Right ventricle myocardium inferior (tissue), 1 donor: ENCODE data around the gene NHS. TPM values are rescaled to one million over a fixed set of nuclear protein-coding genes. Genes with fewer than 3 reads are reported as not detected.
"Not testable (repeated sequence)": the region's sequence is repeated elsewhere in the genome, so short reads cannot be mapped to it uniquely, and the experiment has no call there.

ENCODE experiments used
- ATAC-seq: fragments of 200-7000 bp; cut with Tn5 transposase; one replicate; pipeline ENCODE4 v1.9.1; 2020; ENCODE audit warnings: mild to moderate bottlenecking, moderate library complexity
- DNase-seq: peaks from one replicate; pipeline ENCODE4 v3.0.0; 2021; ENCODE audit errors: missing footprints
- intact Hi-C: fragments of 100-400 bp; cut with DNase I; formaldehyde crosslinking; loops from one replicate; pipeline ENCODE4 v1.11.0; 2022
- total RNA-seq: library from RNA; stranded (reverse); fragmentation: NEBNext Ultra II Directional; extraction: Animal tissue kit (Norgen Biotek cat#: 25700); gene quantifications from one replicate; pipeline ENCODE4 v1.2.1, GENCODE V29; 2021
- donor health status: DM: no; HTN: yes; CAD: no; lungs with severe emphysema.

The NHS gene
- total RNA-seq, 1 donor from 2014 or later = 2.8 TPM

- ATAC-seq (no peak), DNase-seq (no peak)
- intact Hi-C loops = no loop called here
Observed at GRCh38 chrX:17559728-17560379, 184.9 kb downstream of the NHS start.

- intact Hi-C loops = no loop called here
- no peak for DNase-seq
- ATAC-seq = no peak
Observed at GRCh38 chrX:17560385-17560784, 185.4 kb downstream of the NHS start.

- no peak for ATAC-seq
- DNase-seq = no peak
- intact Hi-C loops = no loop called here
Observed at GRCh38 chrX:17563076-17563475, 188.1 kb downstream of the NHS start.

- DNase-seq (no peak), ATAC-seq (no peak)
- intact Hi-C loops = no loop called here
Observed at GRCh38 chrX:17563515-17563914, 188.5 kb downstream of the NHS start.

GRCh38 chrX:17564689-17565409 lies 189.8 kb downstream of the NHS start:
- DNase-seq = no peak
- ATAC-seq = no peak
- intact Hi-C loops = no loop called here

- ATAC-seq (no peak), DNase-seq (no peak)
- intact Hi-C loops = no loop called here
Observed at GRCh38 chrX:17566740-17567139, 191.7 kb downstream of the NHS start.

GRCh38 chrX:17567187-17567586 lies 192.2 kb downstream of the NHS start:
- DNase-seq (no peak), ATAC-seq (no peak)
- intact Hi-C loops = no loop called here

GRCh38 chrX:17567821-17568220 lies 192.8 kb downstream of the NHS start:
- DNase-seq (no peak), ATAC-seq (no peak)
- intact Hi-C loops = no loop called here

- DNase-seq, intact Hi-C loops, ATAC-seq: not testable (repeated sequence)
Observed at GRCh38 chrX:17568804-17569203, 193.8 kb downstream of the NHS start.

- ATAC-seq = no peak
- intact Hi-C loops = no loop called here
Observed at GRCh38 chrX:17579026-17579425, 204.0 kb downstream of the NHS start.

GRCh38 chrX:17580539-17581152 lies 205.6 kb downstream of the NHS start:
- no peak for DNase-seq
- intact Hi-C loops = loop anchor here (10.0 kb wide), 1 partner anchor 56 kb away; no protein-coding TSS in a partner anchor
- peak; percentile 81 for ATAC-seq

More at GRCh38 chrX:17579026-17579425, 204.0 kb downstream of the NHS start:
- no peak for DNase-seq

- DNase-seq (no peak), ATAC-seq (no peak)
- intact Hi-C loops = loop anchor here (10.0 kb wide), 1 partner anchor 57 kb away; no protein-coding TSS in a partner anchor
Observed at GRCh38 chrX:17581641-17582040, 206.6 kb downstream of the NHS start.

GRCh38 chrX:17584248-17584681 lies 209.3 kb downstream of the NHS start:
- intact Hi-C loops = loop anchor here (10.0 kb wide), 1 partner anchor 59 kb away; no protein-coding TSS in a partner anchor

GRCh38 chrX:17585006-17585405 lies 210.0 kb downstream of the NHS start:
- no peak for DNase-seq
- intact Hi-C loops = loop anchor here (10.0 kb wide), 1 partner anchor 60 kb away; no protein-coding TSS in a partner anchor
- ATAC-seq = no peak

More at GRCh38 chrX:17584248-17584681, 209.3 kb downstream of the NHS start:
- ATAC-seq = no peak
- no peak for DNase-seq

GRCh38 chrX:17587366-17587765 lies 212.4 kb downstream of the NHS start:
- ATAC-seq (no peak), DNase-seq (no peak)
- intact Hi-C loops = loop anchor here (10.0 kb wide), 1 partner anchor 63 kb away; no protein-coding TSS in a partner anchor

- intact Hi-C loops = loop anchor here (10.0 kb wide), 1 partner anchor 64 kb away; no protein-coding TSS in a partner anchor
- no peak for DNase-seq
- ATAC-seq = no peak
Observed at GRCh38 chrX:17588303-17588702, 213.3 kb downstream of the NHS start.

GRCh38 chrX:17590892-17591740 lies 216.1 kb downstream of the NHS start:
- ATAC-seq = peak; percentile 89
- peak; percentile 59 for DNase-seq
- intact Hi-C loops = loop anchor here (2.0 to 5.0 kb wide), 2 partner anchors 219 to 348 kb away; no protein-coding TSS in a partner anchor

- intact Hi-C loops = loop anchor here (2.0 to 5.0 kb wide), 2 partner anchors 219 to 349 kb away; no protein-coding TSS in a partner anchor
- DNase-seq (no peak), ATAC-seq (peak; percentile 26)
Observed at GRCh38 chrX:17591741-17592110, 216.7 kb downstream of the NHS start.
